Astrocyte of the hippocampus (primary cell): ENCODE data around the gene DEFB128.
"Not testable (repeated sequence)": the region's sequence is repeated elsewhere in the genome, so short reads cannot be mapped to it uniquely, and the experiment has no call there.

Source experiments
- DNase-seq: peaks from one replicate; pipeline ENCODE4 v3.0.0; 2011; ENCODE audit warnings: low read depth, low spot score

DEFB128 gene

DNA sequence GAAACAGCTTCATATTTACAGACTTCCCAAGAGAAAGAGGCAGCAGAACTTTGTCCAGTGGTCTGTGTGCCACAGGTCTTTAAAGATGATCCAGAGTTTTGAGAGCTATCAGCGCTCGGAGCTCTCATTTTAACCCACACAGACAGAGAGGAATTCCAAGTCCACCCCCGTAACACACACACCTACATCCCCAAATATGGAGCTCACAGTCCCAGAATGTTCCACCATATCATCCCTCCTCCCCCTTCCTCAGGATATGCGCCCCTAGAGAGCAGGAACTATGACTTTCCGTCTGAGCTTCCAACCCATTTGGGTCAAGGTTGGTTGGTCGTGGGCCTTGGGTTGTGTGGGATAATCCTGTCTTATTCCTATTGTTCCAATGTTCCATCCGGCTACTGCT lies at the start of gene DEFB128:
TSS of gene DEFB128 (minus strand) at position 101 of the 400 bp plus-strand sequence. CDS start at position 13, 88 bp downstream.
- DNase-seq = no peak

DNA sequence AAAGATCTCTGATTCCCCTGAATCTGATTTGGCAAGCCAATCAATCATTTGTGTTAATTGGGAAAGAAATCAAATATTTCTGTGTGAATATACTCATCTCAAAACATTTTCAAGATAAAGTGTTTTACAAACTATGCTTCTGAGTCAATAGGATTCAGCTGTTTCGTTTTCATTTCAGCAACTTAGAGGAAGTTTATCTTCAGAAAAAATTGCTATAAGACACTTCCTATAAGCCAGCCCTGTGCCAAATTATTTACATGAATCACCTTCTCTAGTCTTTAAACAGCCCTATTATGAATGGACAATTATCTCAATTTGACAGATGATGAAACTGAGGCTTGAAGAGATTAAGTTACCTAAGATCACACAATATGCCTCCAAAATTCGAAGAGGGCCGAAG lies 48.4 kb upstream of the DEFB128 start:
- no peak for DNase-seq

DNA sequence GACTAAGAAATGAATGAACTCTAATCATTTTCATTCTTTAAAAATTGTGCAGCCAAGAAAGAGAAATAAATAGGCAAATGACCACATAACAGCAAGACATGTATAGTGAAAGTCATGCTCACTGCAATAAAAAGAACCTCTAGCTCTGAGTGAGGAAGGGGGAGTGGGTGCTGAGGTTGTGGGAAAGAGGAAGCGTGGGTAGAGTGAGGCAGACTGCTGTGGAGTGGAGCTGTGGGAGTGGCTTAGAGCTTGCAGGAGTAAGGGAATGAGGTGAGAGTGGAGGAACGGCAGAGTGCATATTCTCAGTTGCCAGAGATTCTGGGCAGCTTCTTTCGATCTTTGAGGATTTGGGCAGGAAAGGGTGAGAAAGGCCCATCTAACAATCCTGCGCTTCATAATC lies 48.0 kb upstream of the DEFB128 start:
- no peak for DNase-seq

DNA sequence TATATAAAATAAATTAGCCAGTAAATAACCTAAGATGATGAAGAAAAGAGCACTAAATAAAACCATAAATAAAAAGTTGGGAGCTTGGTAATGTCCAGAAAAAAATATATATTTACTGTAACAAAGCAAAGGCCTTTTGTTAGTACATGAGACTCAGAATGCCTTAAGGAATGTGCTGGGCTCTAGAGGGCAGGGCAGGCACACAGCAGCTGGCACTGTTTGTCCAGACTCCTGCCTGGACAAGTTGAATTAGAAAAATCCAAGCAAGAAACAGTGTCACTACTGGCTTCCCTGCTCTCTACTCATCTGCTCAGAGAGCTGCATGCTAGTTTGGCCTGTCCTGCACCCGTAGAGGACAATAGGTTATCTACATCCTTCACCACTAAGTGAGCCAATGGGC lies 46.4 kb upstream of the DEFB128 start:
- peak; percentile 31 for DNase-seq

DNA sequence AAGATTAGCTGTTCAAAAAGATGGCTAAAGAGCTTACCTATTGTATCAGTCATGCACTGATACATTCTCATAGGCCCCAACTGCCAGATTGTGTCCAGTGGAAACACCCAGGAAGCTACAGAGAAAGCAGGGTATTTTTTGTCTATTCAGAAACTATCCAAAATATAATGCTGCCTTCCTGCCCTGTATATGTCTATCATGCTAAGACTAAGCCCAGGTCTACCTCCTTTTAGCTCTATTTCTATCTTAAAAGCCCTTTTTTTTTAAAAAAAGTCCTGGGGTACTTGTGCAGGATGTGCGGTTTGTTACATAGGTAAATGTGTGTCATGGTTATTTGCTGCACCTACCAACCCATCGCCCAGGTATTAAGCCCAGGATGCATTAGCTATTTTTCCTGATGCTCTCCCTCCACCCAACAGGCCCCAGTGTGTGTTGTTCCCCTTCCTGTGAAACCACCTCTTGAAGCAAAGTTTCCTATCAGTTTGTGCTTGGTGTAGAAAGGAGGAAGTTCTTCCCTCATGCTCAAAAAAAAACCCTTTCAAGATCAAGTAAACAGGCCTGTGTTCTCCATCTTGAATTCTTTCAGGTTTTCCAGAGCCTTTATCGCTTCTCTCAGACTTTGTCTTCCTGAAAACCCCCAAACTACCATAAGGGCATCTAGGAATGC lies 38.1 kb upstream of the DEFB128 start:
- DNase-seq = no peak

DNA sequence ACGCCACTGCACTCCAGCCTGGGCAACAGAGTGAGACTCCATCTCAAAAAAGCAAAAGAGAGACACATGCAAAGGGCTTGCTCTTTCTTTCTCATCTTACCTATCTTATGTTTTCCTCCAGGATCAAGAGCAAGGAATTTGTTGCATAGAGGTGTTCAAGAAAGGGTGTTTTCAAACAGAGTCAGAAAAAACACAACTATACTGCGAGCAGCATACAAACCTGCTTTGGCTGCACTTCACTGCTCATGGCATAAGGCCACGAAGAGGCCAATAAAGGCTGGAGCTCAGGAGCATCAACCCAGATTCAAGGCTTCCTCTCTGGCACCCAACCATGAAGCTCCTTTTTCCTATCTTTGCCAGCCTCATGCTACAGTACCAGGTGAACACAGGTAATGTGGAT lies 37.4 kb upstream of the DEFB128 start, which contains the start of gene DEFB129:
TSS of gene DEFB129 (plus strand) at position 301 of the 400 bp plus-strand sequence. CDS start at position 332, 31 bp downstream.
- DNase-seq = no peak

DNA sequence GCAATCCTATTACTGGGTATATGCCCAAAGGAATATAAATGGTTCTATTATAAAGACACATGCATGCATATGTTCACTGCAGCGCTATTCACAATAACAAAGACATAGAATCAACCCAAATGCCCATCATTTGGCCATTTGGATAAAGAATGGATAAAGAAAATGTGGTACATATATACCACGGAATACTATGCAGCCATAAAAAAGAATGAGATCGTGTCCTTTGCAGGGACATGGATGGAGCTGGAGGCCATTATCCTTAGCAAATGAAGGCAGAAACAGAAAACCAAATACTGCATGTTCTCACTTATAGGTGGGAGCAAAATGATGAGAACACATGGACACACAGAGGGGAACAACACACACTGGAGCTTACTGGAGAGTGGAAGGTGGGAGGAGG lies 36.4 kb upstream of the DEFB128 start:
- DNase-seq = not testable (repeated sequence)

DNA sequence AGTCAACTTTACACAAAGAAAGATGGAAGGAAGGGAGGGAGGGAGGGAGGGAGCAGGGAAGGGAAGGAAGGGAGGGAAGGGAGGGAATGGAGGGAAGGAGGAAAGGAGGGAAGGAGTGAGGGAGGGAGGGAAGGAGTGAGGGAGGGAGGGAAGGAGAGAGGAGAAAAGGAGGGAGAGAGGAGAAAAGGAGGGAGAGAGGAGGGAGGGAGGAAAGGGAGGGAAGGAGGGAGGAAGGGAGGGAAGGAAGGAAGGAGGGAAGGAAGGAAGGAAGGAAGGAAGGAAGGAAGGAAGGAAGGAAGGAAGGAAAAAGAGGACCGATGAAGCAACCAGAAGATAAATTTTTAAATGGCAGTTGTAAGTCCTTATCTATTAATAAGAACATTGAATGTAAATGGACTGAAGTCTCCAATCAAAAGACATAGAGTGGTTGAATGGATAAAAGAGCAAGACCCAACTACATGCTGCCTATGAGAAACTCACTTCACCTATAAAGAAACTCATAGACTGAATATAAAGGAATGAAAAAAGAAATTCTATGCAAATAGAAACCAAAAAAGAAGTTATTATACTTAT lies 31.8 kb upstream of the DEFB128 start:
- no peak for DNase-seq

DNA sequence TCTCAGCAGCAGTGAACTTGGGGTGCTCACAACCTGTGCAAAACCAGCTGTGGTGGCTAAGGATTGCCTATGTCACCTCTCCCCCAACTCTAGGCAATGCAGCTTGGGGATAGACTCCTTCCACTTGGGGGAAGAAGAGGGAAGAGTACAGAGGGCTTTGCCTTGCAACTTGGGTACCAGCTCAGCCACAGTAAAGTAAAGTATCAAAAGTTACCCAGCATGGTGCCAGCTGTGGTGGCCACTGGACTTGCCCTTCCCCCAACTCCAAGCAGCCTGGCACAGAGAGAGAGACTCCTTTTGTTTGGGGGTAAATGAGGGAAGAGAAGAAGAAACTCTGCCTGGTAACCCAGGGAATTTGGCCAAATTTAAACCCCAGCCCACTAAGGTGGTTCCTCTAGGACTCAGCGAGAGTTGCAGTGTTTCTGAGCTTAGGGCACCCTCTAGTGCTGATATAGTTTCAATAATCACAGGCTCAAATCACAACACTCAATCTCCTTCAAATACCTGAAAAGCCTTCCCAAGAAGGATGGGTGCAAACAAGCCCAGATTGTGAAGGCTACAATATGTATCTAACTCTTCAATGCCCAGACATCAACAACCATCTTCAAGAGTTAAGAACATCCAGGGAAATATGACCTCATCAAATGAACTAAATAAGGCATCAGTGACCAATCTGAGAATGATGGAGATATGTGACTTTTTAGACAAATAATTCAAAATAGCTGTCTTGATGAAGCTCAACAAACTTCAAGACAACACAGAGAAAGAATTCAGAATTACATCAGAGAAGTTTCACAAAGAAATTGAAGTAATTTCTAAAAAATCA lies 30.0 kb upstream of the DEFB128 start:
- DNase-seq = peak; percentile 20

DNA sequence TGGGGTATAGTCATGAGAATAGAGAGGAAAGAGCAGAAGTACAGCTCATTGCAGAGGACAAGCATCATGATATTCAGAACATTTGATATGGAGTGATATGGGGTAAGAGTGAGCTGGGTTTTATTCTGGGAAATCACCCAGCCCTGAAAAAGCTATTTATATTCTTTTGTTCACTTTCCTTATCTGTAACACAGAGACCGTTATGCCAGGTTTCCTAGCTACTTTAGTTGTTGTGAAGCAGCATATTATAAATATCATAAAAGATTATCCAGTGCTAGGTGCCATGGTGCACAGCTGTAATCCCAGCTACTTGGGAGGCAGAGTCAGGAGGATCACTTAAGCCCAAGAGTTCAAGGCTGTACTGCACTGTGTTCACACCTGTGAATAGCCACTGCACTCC lies 27.8 kb upstream of the DEFB128 start:
- DNase-seq = no peak

DNA sequence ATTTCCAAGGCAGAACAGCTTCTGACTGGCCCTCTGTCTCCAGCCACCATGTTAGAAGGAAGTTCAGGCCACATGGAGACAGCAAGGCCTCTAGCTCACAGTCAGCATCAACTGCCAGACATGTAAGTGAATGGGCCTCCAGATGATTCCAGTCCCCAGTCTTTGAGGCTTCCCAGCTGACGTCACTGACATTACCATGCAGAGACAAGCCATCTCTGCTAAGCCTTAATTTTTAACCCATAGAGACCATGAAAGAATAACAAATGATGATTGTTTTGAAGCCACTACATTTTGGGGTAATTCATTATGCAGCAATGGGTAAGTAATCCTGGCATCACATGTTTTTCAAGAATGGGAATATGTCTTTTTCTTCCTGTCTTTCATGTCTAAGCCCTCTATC lies 26.3 kb upstream of the DEFB128 start:
- DNase-seq = no peak

DNA sequence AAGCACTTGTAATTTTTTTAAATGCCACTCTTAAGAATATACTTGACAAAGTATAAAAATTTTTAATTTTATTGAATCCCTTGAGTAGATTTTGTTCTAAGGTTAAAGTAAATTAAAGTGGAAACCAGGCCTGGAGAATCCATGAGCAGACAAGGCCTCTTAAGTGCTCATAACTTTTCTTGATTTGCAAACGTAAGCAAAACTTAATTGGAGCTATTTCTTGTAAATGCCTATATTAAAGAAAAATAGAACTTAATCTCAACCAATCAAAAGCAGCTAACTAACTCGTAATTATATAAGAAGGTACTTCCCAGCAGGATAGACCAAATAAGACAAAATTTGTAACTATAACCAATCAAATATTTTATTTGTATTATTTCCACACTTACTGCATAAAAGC lies 24.9 kb upstream of the DEFB128 start:
- no peak for DNase-seq

DNA sequence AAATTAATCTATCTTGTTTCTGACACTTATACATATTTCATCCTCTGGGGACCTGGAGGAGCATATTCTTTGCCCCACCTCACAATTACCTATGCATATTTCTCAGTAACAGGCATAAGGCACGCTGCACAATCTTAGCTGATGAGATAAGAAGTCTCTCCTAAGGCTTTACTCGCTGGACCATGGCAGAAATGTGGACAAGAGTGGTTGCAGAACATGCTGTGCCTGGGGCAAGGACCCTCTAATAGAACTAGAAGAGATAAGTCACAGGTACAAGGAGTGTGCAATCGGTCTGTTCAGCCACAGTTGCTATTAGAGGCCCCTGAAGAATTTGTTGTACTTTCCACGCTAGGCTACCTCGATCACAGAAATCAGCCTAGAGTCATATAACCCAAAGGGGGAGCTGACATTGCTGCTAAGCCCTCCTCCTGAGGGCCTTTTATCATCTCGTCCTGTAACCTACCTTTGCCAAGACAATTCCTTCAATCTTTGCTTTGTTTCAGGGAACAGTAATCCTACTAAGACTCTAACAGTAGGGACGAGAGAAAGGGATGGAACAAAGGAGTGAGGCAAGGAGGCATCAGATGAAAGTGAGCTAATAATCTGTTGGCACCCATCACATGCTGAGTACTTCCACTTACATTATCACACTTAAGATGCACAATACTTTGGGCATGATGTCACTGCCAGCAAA lies 21.4 kb upstream of the DEFB128 start:
- DNase-seq = no peak

DNA sequence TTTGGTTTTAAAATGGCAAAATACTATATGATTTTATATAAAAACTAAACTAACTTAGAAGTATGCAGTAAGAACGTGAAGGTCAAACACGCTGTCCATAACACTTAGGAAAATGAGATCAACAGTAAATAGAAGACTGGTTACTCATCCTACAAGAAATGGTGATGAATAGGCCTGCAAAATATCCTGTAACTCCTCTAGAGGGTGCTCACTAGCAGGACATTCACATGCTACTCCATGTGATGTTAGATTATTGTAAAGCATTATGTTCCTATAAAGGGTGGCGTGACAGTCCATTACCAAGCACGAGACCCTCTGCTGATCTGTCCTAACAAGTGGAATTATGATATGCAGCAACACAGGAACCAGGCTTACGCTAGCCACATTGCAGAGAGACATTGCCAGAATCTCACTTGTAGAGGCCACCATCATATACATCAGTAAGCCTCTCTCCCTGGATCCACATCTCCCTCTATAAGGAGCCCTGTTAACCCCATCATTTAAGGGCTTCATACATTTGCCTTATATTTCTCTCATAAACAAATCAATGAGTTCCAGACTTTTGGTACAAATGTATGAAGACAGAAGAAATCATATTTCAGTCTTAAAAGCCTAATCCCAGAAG lies 19.5 kb upstream of the DEFB128 start:
- DNase-seq = peak; percentile 64

DNA sequence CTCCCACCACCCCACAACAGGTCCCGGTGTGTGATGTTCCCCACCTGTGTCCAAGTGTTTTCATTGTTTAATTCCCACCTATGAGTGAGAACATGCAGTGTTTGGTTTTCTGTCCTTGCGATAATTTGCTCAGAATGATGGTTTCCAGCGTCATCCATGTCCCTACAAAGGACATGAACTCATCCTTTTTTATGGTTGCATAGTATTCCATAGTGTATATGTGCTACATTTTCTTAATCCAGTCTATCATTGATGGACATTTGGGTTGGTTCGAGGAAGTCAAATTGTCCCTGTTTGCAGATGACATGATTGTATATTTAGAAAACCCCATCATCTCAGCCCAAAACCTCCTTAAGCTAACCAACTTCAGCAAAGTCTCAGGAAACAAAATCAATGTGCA lies 14.1 kb upstream of the DEFB128 start:
- not testable (repeated sequence) for DNase-seq

DNA sequence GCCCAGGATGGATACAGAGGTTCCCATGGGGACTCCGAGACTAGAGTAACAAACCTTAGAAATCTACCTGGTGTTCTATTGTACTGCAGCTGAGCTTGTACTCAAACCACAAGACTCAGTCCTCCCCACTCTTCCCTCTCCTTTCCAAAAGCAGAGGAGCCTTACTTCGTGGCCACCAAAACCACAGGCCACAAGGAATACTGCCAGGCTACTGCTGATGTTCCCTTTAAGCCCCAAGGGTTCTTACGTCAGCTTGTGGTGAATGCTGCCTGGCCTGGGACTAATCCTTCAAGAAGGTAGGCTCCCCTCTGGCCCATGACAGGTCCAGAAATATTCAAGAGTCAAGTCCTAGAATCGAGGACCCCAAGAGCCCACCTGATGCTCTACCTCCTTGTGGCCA lies 10.5 kb upstream of the DEFB128 start:
- DNase-seq = peak; percentile 7

DNA sequence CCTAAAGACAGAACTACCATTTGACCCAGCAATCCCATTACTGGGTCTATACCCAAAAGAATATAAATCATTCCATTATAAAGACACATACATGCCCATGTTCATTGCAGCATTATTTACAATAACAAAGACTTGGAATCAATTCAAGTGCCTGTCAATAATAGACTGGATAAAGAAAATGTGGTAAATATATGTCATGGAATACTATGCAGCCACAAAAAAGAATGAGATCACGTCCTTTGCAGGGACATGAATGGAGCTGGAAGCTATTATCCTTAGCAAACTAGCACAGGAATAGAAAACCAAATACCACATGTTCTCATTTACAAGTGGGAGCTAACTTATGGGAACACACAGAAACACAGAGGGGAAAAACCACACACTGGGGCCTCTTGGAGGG lies 8.7 kb upstream of the DEFB128 start:
- DNase-seq = no peak

DNA sequence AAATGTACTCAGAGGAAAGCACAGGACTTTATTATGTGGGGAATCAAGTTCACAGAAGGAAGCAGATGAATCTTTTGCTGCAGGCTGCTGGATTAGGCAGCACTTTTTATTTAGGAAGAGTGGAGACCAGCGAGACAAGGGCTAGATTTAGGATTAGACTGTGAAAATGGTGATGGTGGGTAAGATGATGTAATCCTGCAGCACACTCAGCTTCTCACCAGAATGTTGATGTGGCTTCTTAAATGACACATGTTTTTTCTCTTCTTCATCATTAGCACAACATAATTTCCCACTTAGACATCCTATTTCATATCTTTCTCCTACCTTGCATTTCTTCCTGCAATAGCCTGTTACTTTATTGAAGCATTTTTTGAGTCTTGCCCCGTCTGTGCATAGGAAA lies 1.8 kb downstream of the DEFB128 start:
- DNase-seq = no peak

DNA sequence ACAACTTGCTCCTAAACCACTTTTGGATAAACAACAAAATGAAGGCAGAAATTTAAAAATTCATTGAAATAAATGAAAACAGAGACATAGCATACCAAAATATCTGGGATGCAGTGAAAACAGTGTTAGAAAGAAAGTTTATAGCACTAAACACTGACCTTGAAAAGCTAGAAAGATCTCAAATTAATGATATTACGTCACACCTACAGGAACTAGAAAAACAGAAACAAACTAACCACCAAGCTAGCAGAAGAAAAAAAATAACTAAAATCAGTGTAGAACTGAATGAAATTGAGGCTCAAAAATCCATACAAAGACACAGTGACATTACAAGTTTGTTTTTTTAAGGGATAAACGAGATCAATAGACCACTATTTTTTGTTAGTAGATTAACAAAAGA lies 5.2 kb downstream of the DEFB128 start:
- DNase-seq = no peak

DNA sequence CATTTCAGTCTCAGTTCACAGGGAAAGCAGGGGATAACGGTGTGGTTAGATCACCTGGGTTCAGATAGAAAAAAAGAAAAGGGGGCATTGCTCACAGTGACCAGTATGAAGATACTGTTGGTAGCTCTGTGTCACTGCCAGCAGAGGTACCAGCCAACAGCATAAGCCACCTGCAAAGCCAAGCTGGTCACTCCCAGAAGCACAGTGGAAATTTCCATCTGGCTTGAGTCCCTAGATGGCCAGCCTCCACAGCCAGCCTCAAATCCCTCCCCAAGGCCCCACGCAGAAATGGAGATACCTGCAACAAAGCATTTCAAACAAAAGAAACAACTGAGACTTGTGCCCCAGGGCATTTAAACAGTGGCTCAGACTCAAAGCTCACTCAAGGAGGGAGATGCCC lies 20.6 kb downstream of the DEFB128 start:
- DNase-seq = no peak

DNA sequence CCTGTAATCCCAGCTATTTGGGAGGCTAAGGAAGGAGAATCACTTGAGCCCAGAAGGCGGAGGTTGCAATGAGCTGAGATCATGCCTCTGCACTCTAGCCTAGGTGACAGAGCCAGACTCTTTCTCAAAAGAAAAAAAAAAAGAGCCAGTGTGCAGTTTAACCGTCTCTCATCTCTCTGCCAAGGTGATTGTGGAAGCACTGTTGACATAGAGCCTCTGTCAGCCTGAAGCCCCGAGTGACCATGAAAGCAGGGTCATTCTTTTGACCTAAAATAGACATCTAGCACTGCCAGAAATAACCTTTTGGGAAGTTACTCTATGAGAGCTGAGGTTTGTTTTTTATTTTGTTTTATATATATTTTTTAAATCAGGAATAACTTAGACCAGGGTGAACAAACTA lies 24.9 kb downstream of the DEFB128 start:
- DNase-seq = no peak

DNA sequence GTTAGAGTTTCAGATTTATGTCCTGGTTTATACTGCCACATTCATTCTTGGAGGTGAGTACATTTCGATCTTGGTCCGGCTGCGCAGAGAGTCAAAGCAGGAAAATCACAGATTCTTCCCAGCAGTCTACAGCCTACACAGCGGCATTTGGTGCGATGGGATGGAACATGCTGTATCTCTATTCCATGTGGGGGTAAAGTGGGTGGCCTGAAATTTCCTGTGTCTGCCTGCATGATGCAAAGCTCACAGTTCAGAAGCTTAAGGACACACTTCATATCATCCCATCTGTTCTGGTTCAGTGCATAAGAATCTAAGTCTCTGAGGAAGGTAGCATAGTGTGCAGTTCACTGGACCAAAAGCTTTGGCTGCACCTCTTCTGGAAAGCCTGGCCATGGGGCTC lies 32.4 kb downstream of the DEFB128 start, which contains the start of gene DEFB127:
TSS of gene DEFB127 (plus strand) at position 301 of the 400 bp plus-strand sequence. CDS start at position 392, 91 bp downstream.
- no peak for DNase-seq
